Activated gamma-delta T cell treated with anti-CD3 and anti-CD28 coated beads, Interleukin-2, amount 50 U/mL, for 16 hours (primary cell): ENCODE measurements around the gene PARN.
A peak's percentile ranks its signal among the peaks of the same experiment; 100 is the strongest.
"Not testable (repeated sequence)": the region's sequence is repeated elsewhere in the genome, so short reads cannot be mapped to it uniquely, and the experiment has no call there.

Source experiments
- DNase-seq: peaks from one replicate; pipeline ENCODE4 v3.0.0-alpha.2; 2020; ENCODE audit warnings: low read depth

PARN gene

GRCh38 chr16:14629919-14630619 lies at the start of gene PARN:
Gene PARN (minus strand): TSS chr16:14630260. CDS start chr16:14630125, 135 bp downstream.
- DNase-seq, result peak; percentile 96

GRCh38 chr16:14678748-14679497 lies 48.9 kb upstream of the PARN start:
- no peak for DNase-seq

- DNase-seq, result no peak
Observed at GRCh38 chr16:14677627-14678026, 47.6 kb upstream of the PARN start.

GRCh38 chr16:14676633-14677032 lies 46.6 kb upstream of the PARN start:
- no peak for DNase-seq

- DNase-seq, result no peak
Observed at GRCh38 chr16:14672403-14672971, 42.4 kb upstream of the PARN start.

GRCh38 chr16:14669776-14670175 lies 39.7 kb upstream of the PARN start:
- DNase-seq, result no peak

GRCh38 chr16:14668556-14669223 lies 38.6 kb upstream of the PARN start:
- no peak for DNase-seq

- no peak for DNase-seq
Observed at GRCh38 chr16:14667347-14668266, 37.5 kb upstream of the PARN start.

- no peak for DNase-seq
Observed at GRCh38 chr16:14658063-14658462, 28.0 kb upstream of the PARN start.

GRCh38 chr16:14652726-14653125 lies 22.7 kb upstream of the PARN start:
- DNase-seq, result no peak

- DNase-seq, result no peak
Observed at GRCh38 chr16:14650629-14651028, 20.6 kb upstream of the PARN start.

- no peak for DNase-seq
Observed at GRCh38 chr16:14649816-14650215, 19.8 kb upstream of the PARN start.

- no peak for DNase-seq
Observed at GRCh38 chr16:14641926-14642325, 11.9 kb upstream of the PARN start.

- no peak for DNase-seq
Observed at GRCh38 chr16:14641206-14641605, 11.1 kb upstream of the PARN start.

GRCh38 chr16:14640538-14640937 lies 10.5 kb upstream of the PARN start:
- DNase-seq, result no peak

GRCh38 chr16:14636951-14637240 lies 6.8 kb upstream of the PARN start:
- not testable (repeated sequence) for DNase-seq

- DNase-seq, result not testable (repeated sequence)
Observed at GRCh38 chr16:14636179-14636950, 6.3 kb upstream of the PARN start.

GRCh38 chr16:14635395-14636165 lies 5.5 kb upstream of the PARN start:
- DNase-seq, result no peak

- no peak for DNase-seq
Observed at GRCh38 chr16:14634389-14634725, 4.3 kb upstream of the PARN start.
